ENCODE data around the gene COX6A2.

DNA sequence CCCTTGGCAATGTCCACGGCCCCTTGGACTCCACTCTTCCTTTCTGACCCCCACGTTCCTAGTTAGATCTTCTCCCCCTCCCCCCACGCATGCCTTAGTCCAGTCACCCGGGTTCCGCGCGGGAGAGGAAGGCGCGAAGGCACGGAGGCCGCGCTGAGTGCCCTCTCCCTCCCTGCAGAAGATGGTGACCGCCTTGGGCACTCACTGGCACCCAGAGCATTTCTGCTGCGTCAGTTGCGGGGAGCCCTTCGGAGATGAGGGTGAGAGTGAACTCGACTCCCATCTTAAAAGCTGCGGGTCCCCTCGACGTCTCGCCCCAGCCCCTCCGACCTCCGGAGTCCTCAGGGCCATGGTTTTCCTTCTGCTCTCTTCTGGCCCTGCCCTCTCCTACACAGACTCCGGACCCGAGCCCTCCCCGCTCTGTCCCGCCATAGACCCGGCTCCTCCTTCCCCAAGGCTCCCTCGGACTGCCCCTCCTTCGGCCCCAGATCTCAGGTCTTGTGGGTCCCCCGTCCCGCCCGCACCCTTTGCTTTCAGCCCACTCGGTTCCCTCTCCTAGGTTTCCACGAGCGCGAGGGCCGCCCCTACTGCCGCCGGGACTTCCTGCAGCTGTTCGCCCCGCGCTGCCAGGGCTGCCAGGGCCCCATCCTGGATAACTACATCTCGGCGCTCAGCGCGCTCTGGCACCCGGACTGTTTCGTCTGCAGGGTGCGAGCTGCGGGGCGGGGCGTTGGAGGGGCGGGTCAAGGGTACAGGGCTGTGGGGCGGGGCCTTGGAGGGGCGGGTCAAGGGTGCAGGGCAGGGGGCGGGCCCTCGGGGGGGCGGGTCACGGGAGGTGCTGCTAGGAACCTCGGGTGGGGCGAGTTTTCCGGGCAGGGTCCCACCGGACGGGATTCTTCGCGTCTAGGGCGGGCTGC, 48.4 kb upstream of the COX6A2 start:
- TF ChIP-seq, protein P1, sequence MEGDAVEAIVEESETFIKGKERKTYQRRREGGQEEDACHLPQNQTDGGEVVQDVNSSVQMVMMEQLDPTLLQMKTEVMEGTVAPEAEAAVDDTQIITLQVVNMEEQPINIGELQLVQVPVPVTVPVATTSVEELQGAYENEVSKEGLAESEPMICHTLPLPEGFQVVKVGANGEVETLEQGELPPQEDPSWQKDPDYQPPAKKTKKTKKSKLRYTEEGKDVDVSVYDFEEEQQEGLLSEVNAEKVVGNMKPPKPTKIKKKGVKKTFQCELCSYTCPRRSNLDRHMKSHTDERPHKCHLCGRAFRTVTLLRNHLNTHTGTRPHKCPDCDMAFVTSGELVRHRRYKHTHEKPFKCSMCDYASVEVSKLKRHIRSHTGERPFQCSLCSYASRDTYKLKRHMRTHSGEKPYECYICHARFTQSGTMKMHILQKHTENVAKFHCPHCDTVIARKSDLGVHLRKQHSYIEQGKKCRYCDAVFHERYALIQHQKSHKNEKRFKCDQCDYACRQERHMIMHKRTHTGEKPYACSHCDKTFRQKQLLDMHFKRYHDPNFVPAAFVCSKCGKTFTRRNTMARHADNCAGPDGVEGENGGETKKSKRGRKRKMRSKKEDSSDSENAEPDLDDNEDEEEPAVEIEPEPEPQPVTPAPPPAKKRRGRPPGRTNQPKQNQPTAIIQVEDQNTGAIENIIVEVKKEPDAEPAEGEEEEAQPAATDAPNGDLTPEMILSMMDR (IDR thresholded peaks at IDR 0.05; ENCODE audit: insufficient read depth, low read length, poor library complexity, severe bottlenecking), result no peak
- no peak for TF ChIP-seq EZH2phosphoT487 (conservative IDR thresholded peaks at IDR 0.05; ENCODE audit: low read length)
